ENCODE measurements around the gene ABCC1.
"Not testable (repeated sequence)": the region's sequence is repeated elsewhere in the genome, so short reads cannot be mapped to it uniquely, and the experiment has no call there.

Gene ABCC1

DNA sequence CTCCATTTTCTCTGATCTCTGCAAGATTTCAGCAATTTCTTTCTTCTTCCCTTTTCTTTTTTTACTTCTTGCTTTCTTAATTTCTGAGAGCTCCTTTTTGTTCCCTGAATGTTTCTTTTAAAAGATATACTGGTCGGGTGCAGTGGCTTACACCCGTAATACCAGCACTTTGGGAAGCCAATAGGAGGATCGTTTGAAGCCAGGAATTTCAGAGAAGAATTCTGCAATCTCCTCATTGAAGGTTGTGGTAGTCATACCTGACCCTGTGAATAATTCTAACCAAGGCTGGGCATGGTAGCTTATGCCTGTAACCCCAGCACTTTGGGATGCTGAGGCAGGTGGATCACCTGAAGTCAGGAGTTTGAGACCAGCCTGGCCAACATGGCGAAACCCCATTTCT, 15.6 kb upstream of the ABCC1 start:
- no peak overlapping the region for H3K27ac ChIP-seq (ENCODE audit: low read depth, low read length)
- no peak overlapping the region for H3K4me3 ChIP-seq (ENCODE audit: insufficient read depth, low read length, poor library complexity, severe bottlenecking)
- H3K4me2 ChIP-seq (ENCODE audit: low read depth, low read length, poor library complexity, severe bottlenecking): no peak overlapping the region
- no peak overlapping the region for H3K9ac ChIP-seq (ENCODE audit: low read length)
- TF ChIP-seq, protein P1, sequence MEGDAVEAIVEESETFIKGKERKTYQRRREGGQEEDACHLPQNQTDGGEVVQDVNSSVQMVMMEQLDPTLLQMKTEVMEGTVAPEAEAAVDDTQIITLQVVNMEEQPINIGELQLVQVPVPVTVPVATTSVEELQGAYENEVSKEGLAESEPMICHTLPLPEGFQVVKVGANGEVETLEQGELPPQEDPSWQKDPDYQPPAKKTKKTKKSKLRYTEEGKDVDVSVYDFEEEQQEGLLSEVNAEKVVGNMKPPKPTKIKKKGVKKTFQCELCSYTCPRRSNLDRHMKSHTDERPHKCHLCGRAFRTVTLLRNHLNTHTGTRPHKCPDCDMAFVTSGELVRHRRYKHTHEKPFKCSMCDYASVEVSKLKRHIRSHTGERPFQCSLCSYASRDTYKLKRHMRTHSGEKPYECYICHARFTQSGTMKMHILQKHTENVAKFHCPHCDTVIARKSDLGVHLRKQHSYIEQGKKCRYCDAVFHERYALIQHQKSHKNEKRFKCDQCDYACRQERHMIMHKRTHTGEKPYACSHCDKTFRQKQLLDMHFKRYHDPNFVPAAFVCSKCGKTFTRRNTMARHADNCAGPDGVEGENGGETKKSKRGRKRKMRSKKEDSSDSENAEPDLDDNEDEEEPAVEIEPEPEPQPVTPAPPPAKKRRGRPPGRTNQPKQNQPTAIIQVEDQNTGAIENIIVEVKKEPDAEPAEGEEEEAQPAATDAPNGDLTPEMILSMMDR (IDR thresholded peaks at IDR 0.05; ENCODE audit: insufficient read depth, low read length, poor library complexity, severe bottlenecking): no peak
- no peak for TF ChIP-seq EZH2phosphoT487 (conservative IDR thresholded peaks at IDR 0.05; ENCODE audit: low read length)
- no peaks in the 10 kb centered on the region for H3K36me3 ChIP-seq (ENCODE audit: low read length)
- no peaks in the 10 kb centered on the region for H3K9me3 ChIP-seq (ENCODE audit: insufficient read depth, low read length)
- H3F3A ChIP-seq (ENCODE audit: insufficient read depth): no peaks in the 10 kb centered on the region
- no peaks in the 10 kb centered on the region for H4K20me1 ChIP-seq (ENCODE audit: low read depth, low read length)
- no peaks in the 10 kb centered on the region for H3K79me2 ChIP-seq (ENCODE audit: insufficient read depth, low read length)
- H3K27me3 ChIP-seq (ENCODE audit: low read length): no peaks in the 10 kb centered on the region
- H2AFZ ChIP-seq (ENCODE audit: low read depth, low read length, severe bottlenecking): no peak overlapping the region
- H3K9me2 ChIP-seq (replicated peaks; ENCODE audit: insufficient read depth, low read length): no peaks in the 10 kb centered on the region

- Histone ChIP-seq H2AFZ (ENCODE audit: low read depth, low read length, severe bottlenecking) (no peak overlapping the region), H3K27ac (ENCODE audit: low read depth, low read length) (no peak overlapping the region), H3K9ac (ENCODE audit: low read length) (no peak overlapping the region), H3F3A (ENCODE audit: insufficient read depth) (no peaks in the 10 kb centered on the region), H3K27me3 (ENCODE audit: low read length) (no peaks in the 10 kb centered on the region), H3K36me3 (ENCODE audit: low read length) (no peaks in the 10 kb centered on the region), H3K79me2 (ENCODE audit: insufficient read depth, low read length) (no peaks in the 10 kb centered on the region), H3K4me3 (ENCODE audit: insufficient read depth, low read length, poor library complexity, severe bottlenecking) (no peak overlapping the region), H3K9me3 (ENCODE audit: insufficient read depth, low read length) (no peaks in the 10 kb centered on the region), H4K20me1 (ENCODE audit: low read depth, low read length) (no peaks in the 10 kb centered on the region), H3K9me2 (replicated peaks; ENCODE audit: insufficient read depth, low read length) (no peaks in the 10 kb centered on the region), H3K4me2 (ENCODE audit: low read depth, low read length, poor library complexity, severe bottlenecking) (no peak overlapping the region)
- TF ChIP-seq, protein P1 (IDR thresholded peaks at IDR 0.05; ENCODE audit: insufficient read depth, low read length, poor library complexity, severe bottlenecking): no peak
- TF ChIP-seq EZH2phosphoT487 (conservative IDR thresholded peaks at IDR 0.05; ENCODE audit: low read length): no peak
These were observed 14.4 kb upstream of the ABCC1 start for GRCh38 chr16:15934991-15935390.

DNA sequence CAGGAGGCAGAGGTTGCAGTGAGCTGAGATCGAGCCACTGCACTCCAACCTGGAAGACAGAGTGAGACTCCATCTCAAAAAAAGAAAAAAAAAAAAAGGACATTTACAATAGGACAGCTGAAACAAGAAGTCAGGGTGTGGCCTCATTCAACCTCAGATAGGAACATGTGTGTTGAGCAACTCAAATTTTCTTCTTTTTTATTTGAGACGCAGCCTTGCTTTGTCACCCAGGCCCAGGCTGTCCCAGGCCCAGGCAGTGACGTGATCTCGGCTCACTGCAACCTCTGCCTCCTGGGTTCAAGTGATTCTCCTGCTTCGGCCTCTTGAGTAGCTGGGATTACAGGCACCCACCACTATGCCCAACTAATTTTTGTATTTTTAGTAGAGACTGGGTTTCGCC, 12.6 kb upstream of the ABCC1 start:
- H2AFZ ChIP-seq (ENCODE audit: low read depth, low read length, severe bottlenecking); H3K79me2 ChIP-seq (ENCODE audit: insufficient read depth, low read length): not testable (repeated sequence)

DNA sequence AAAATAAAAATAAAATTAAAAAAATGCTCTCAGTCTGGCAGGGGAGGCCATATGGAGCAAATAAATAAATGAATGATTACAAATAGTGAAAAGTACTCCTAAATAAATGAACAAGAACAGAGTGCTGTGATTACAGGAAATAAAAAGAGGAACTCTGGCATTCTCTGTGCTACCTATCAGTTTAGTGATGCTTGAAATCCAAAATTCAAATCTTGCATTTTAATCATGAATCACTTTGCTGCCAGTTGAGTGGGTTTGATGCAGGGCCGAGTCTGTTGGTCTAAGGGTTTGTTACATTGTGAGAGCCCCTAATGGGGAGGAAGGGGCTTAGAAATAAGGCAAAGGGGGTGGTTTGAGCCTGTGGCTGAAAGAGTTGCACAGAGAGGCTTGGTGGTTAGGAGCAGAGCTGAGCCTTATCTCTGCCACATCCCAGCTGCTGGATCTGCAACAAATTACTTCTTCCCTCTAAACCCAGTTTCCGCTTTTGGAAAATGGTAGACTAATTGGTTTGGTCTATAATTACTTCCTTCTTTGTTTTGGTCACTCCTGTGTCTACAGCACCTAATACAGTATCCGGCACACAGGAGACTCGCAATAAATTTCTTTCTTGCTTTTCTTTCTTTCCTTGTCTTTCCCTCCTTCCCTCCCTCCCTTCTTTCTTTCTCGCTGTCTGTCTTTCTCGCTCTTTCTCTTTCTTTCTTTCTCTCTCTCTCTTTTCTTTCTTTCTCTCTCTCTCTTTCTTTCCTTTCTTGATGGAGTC, 6.3 kb upstream of the ABCC1 start:
- H3K9ac ChIP-seq (ENCODE audit: low read length): no peak overlapping the region
- H3K27ac ChIP-seq (ENCODE audit: low read depth, low read length): no peak overlapping the region
- no peaks in the 10 kb centered on the region for H3K79me2 ChIP-seq (ENCODE audit: insufficient read depth, low read length)
- no peaks in the 10 kb centered on the region for H3K27me3 ChIP-seq (ENCODE audit: low read length)
- TF ChIP-seq, protein P1 (IDR thresholded peaks at IDR 0.05; ENCODE audit: insufficient read depth, low read length, poor library complexity, severe bottlenecking): no peak
- no peak for TF ChIP-seq EZH2phosphoT487 (conservative IDR thresholded peaks at IDR 0.05; ENCODE audit: low read length)
- no peaks in the 10 kb centered on the region for H3K9me2 ChIP-seq (replicated peaks; ENCODE audit: insufficient read depth, low read length)
- no peak overlapping the region for H3K4me3 ChIP-seq (ENCODE audit: insufficient read depth, low read length, poor library complexity, severe bottlenecking)
- no peaks in the 10 kb centered on the region; the same call in 1 of the 2 replicates for H3F3A ChIP-seq (ENCODE audit: insufficient read depth)
- H4K20me1 ChIP-seq (ENCODE audit: low read depth, low read length): no peaks in the 10 kb centered on the region
- no peaks in the 10 kb centered on the region for H3K9me3 ChIP-seq (ENCODE audit: insufficient read depth, low read length)
- H2AFZ ChIP-seq (ENCODE audit: low read depth, low read length, severe bottlenecking): no peak overlapping the region
- no peak overlapping the region for H3K4me2 ChIP-seq (ENCODE audit: low read depth, low read length, poor library complexity, severe bottlenecking)
- no peaks in the 10 kb centered on the region for H3K36me3 ChIP-seq (ENCODE audit: low read length)

More for the DNA sequence above, 12.6 kb upstream of the ABCC1 start:
- H3K36me3 ChIP-seq (ENCODE audit: low read length); H3K4me2 ChIP-seq (ENCODE audit: low read depth, low read length, poor library complexity, severe bottlenecking); H3K4me3 ChIP-seq (ENCODE audit: insufficient read depth, low read length, poor library complexity, severe bottlenecking); H3K9me3 ChIP-seq (ENCODE audit: insufficient read depth, low read length); H3K27me3 ChIP-seq (ENCODE audit: low read length); H4K20me1 ChIP-seq (ENCODE audit: low read depth, low read length); H3K27ac ChIP-seq (ENCODE audit: low read depth, low read length); H3K9ac ChIP-seq (ENCODE audit: low read length); H3K9me2 ChIP-seq (replicated peaks; ENCODE audit: insufficient read depth, low read length); H3F3A ChIP-seq (ENCODE audit: insufficient read depth): not testable (repeated sequence)

Measured in SU-DHL-6 (cell line).